ENCODE data around the gene HCRTR2.
"Not testable (repeated sequence)": the region's sequence is repeated elsewhere in the genome, so short reads cannot be mapped to it uniquely, and the experiment has no call there.

HCRTR2 gene

GRCh38 chr6:55212156-55212555 is 37.8 kb downstream of the HCRTR2 start:
- Histone ChIP-seq H3K4me1 (ENCODE audit: control insufficient read depth in 2 of 2, insufficient read depth in 2 of 2, low read length in 2 of 2) (no peaks in the 10 kb centered on the region), H3K27me3 (ENCODE audit: control insufficient read depth in 2 of 2, insufficient read depth in 2 of 2, low read length in 2 of 2) (no peaks in the 10 kb centered on the region), H3K36me3 (ENCODE audit: control insufficient read depth in 2 of 2, insufficient read depth in 2 of 2, low read length in 2 of 2) (no peaks in the 10 kb centered on the region), H3K27ac (ENCODE audit: low read depth in 2 of 2, low read length in 2 of 2) (no peak overlapping the region), H3K4me3 (ENCODE audit: low read length in 2 of 2) (no peak overlapping the region), H3K9me3 (ENCODE audit: control insufficient read depth in 2 of 2, low read length in 2 of 2) (no peaks in the 10 kb centered on the region), H3K9ac (ENCODE audit: low read depth in 1 of 2, low read length in 2 of 2) (no peak overlapping the region)

GRCh38 chr6:55220961-55221360 is 46.6 kb downstream of the HCRTR2 start:
- no peaks in the 10 kb centered on the region for H3K9me3 ChIP-seq (ENCODE audit: control insufficient read depth in 2 of 2, low read length in 2 of 2)
- H3K4me1 ChIP-seq (ENCODE audit: control insufficient read depth in 2 of 2, insufficient read depth in 2 of 2, low read length in 2 of 2): no peaks in the 10 kb centered on the region
- H3K9ac ChIP-seq (ENCODE audit: low read depth in 1 of 2, low read length in 2 of 2): no peak overlapping the region
- H3K4me3 ChIP-seq (ENCODE audit: low read length in 2 of 2): no peak overlapping the region
- no peak overlapping the region for H3K27ac ChIP-seq (ENCODE audit: low read depth in 2 of 2, low read length in 2 of 2)
- H3K27me3 ChIP-seq (ENCODE audit: control insufficient read depth in 2 of 2, insufficient read depth in 2 of 2, low read length in 2 of 2): no peaks in the 10 kb centered on the region
- no peaks in the 10 kb centered on the region for H3K36me3 ChIP-seq (ENCODE audit: control insufficient read depth in 2 of 2, insufficient read depth in 2 of 2, low read length in 2 of 2)

GRCh38 chr6:55227862-55228261 is 53.5 kb downstream of the HCRTR2 start:
- Histone ChIP-seq H3K4me1 (ENCODE audit: control insufficient read depth in 2 of 2, insufficient read depth in 2 of 2, low read length in 2 of 2) (no peaks in the 10 kb centered on the region), H3K9ac (ENCODE audit: low read depth in 1 of 2, low read length in 2 of 2) (no peak overlapping the region), H3K27ac (ENCODE audit: low read depth in 2 of 2, low read length in 2 of 2) (no peak overlapping the region), H3K9me3 (ENCODE audit: control insufficient read depth in 2 of 2, low read length in 2 of 2) (no peaks in the 10 kb centered on the region), H3K27me3 (ENCODE audit: control insufficient read depth in 2 of 2, insufficient read depth in 2 of 2, low read length in 2 of 2) (no peaks in the 10 kb centered on the region), H3K36me3 (ENCODE audit: control insufficient read depth in 2 of 2, insufficient read depth in 2 of 2, low read length in 2 of 2) (no peaks in the 10 kb centered on the region), H3K4me3 (ENCODE audit: low read length in 2 of 2) (no peak overlapping the region)

GRCh38 chr6:55239099-55239498 is 64.8 kb downstream of the HCRTR2 start:
- no peak overlapping the region for H3K9ac ChIP-seq (ENCODE audit: low read depth in 1 of 2, low read length in 2 of 2)
- H3K27me3 ChIP-seq (ENCODE audit: control insufficient read depth in 2 of 2, insufficient read depth in 2 of 2, low read length in 2 of 2): no peaks in the 10 kb centered on the region
- H3K9me3 ChIP-seq (ENCODE audit: control insufficient read depth in 2 of 2, low read length in 2 of 2): no peaks in the 10 kb centered on the region
- no peaks in the 10 kb centered on the region for H3K36me3 ChIP-seq (ENCODE audit: control insufficient read depth in 2 of 2, insufficient read depth in 2 of 2, low read length in 2 of 2)
- H3K4me3 ChIP-seq (ENCODE audit: low read length in 2 of 2): no peak overlapping the region
- no peaks in the 10 kb centered on the region for H3K4me1 ChIP-seq (ENCODE audit: control insufficient read depth in 2 of 2, insufficient read depth in 2 of 2, low read length in 2 of 2)
- no peak overlapping the region for H3K27ac ChIP-seq (ENCODE audit: low read depth in 2 of 2, low read length in 2 of 2)

GRCh38 chr6:55240975-55241605 is 66.8 kb downstream of the HCRTR2 start:
- not testable (repeated sequence) for H3K27ac ChIP-seq (ENCODE audit: low read depth in 2 of 2, low read length in 2 of 2); H3K4me1 ChIP-seq (ENCODE audit: control insufficient read depth in 2 of 2, insufficient read depth in 2 of 2, low read length in 2 of 2); H3K9ac ChIP-seq (ENCODE audit: low read depth in 1 of 2, low read length in 2 of 2); H3K36me3 ChIP-seq (ENCODE audit: control insufficient read depth in 2 of 2, insufficient read depth in 2 of 2, low read length in 2 of 2); H3K9me3 ChIP-seq (ENCODE audit: control insufficient read depth in 2 of 2, low read length in 2 of 2); H3K27me3 ChIP-seq (ENCODE audit: control insufficient read depth in 2 of 2, insufficient read depth in 2 of 2, low read length in 2 of 2); H3K4me3 ChIP-seq (ENCODE audit: low read length in 2 of 2)

- Histone ChIP-seq H3K9ac (ENCODE audit: low read depth in 1 of 2, low read length in 2 of 2) (no peak overlapping the region), H3K27ac (ENCODE audit: low read depth in 2 of 2, low read length in 2 of 2) (no peak overlapping the region), H3K4me1 (ENCODE audit: control insufficient read depth in 2 of 2, insufficient read depth in 2 of 2, low read length in 2 of 2) (no peaks in the 10 kb centered on the region)
Measured at GRCh38 chr6:55250400-55250799, 76.1 kb downstream of the HCRTR2 start.

GRCh38 chr6:55255113-55255512 is 80.8 kb downstream of the HCRTR2 start:
- no peak overlapping the region for H3K9ac ChIP-seq (ENCODE audit: low read depth in 1 of 2, low read length in 2 of 2)
- H3K4me3 ChIP-seq (ENCODE audit: low read length in 2 of 2): no peak overlapping the region
- H3K27me3 ChIP-seq (ENCODE audit: control insufficient read depth in 2 of 2, insufficient read depth in 2 of 2, low read length in 2 of 2): no peaks in the 10 kb centered on the region
- no peaks in the 10 kb centered on the region for H3K9me3 ChIP-seq (ENCODE audit: control insufficient read depth in 2 of 2, low read length in 2 of 2)
- no peak overlapping the region for H3K27ac ChIP-seq (ENCODE audit: low read depth in 2 of 2, low read length in 2 of 2)
- no peaks in the 10 kb centered on the region for H3K4me1 ChIP-seq (ENCODE audit: control insufficient read depth in 2 of 2, insufficient read depth in 2 of 2, low read length in 2 of 2)
- no peaks in the 10 kb centered on the region for H3K36me3 ChIP-seq (ENCODE audit: control insufficient read depth in 2 of 2, insufficient read depth in 2 of 2, low read length in 2 of 2)

More at GRCh38 chr6:55250400-55250799, 76.1 kb downstream of the HCRTR2 start:
- Histone ChIP-seq H3K36me3 (ENCODE audit: control insufficient read depth in 2 of 2, insufficient read depth in 2 of 2, low read length in 2 of 2) (no peaks in the 10 kb centered on the region), H3K9me3 (ENCODE audit: control insufficient read depth in 2 of 2, low read length in 2 of 2) (no peaks in the 10 kb centered on the region), H3K4me3 (ENCODE audit: low read length in 2 of 2) (no peak overlapping the region), H3K27me3 (ENCODE audit: control insufficient read depth in 2 of 2, insufficient read depth in 2 of 2, low read length in 2 of 2) (no peaks in the 10 kb centered on the region)

- Histone ChIP-seq H3K9ac (ENCODE audit: low read depth in 1 of 2, low read length in 2 of 2) (no peak overlapping the region), H3K4me1 (ENCODE audit: control insufficient read depth in 2 of 2, insufficient read depth in 2 of 2, low read length in 2 of 2) (no peaks in the 10 kb centered on the region), H3K9me3 (ENCODE audit: control insufficient read depth in 2 of 2, low read length in 2 of 2) (no peaks in the 10 kb centered on the region), H3K27ac (ENCODE audit: low read depth in 2 of 2, low read length in 2 of 2) (no peak overlapping the region), H3K36me3 (ENCODE audit: control insufficient read depth in 2 of 2, insufficient read depth in 2 of 2, low read length in 2 of 2) (no peaks in the 10 kb centered on the region), H3K27me3 (ENCODE audit: control insufficient read depth in 2 of 2, insufficient read depth in 2 of 2, low read length in 2 of 2) (no peaks in the 10 kb centered on the region), H3K4me3 (ENCODE audit: low read length in 2 of 2) (no peak overlapping the region)
Measured at GRCh38 chr6:55260181-55260580, 85.9 kb downstream of the HCRTR2 start.

GRCh38 chr6:55265409-55266114 is 91.2 kb downstream of the HCRTR2 start:
- Histone ChIP-seq H3K9me3 (ENCODE audit: control insufficient read depth in 2 of 2, low read length in 2 of 2) (no peaks in the 10 kb centered on the region), H3K27me3 (ENCODE audit: control insufficient read depth in 2 of 2, insufficient read depth in 2 of 2, low read length in 2 of 2) (no peaks in the 10 kb centered on the region), H3K4me3 (ENCODE audit: low read length in 2 of 2) (no peak overlapping the region), H3K27ac (ENCODE audit: low read depth in 2 of 2, low read length in 2 of 2) (no peak overlapping the region), H3K4me1 (ENCODE audit: control insufficient read depth in 2 of 2, insufficient read depth in 2 of 2, low read length in 2 of 2) (no peaks in the 10 kb centered on the region), H3K9ac (ENCODE audit: low read depth in 1 of 2, low read length in 2 of 2) (no peak overlapping the region), H3K36me3 (ENCODE audit: control insufficient read depth in 2 of 2, insufficient read depth in 2 of 2, low read length in 2 of 2) (no peaks in the 10 kb centered on the region)

GRCh38 chr6:55266896-55267295 is 92.6 kb downstream of the HCRTR2 start:
- no peaks in the 10 kb centered on the region for H3K36me3 ChIP-seq (ENCODE audit: control insufficient read depth in 2 of 2, insufficient read depth in 2 of 2, low read length in 2 of 2)
- no peak overlapping the region for H3K27ac ChIP-seq (ENCODE audit: low read depth in 2 of 2, low read length in 2 of 2)
- no peak overlapping the region for H3K4me3 ChIP-seq (ENCODE audit: low read length in 2 of 2)
- H3K4me1 ChIP-seq (ENCODE audit: control insufficient read depth in 2 of 2, insufficient read depth in 2 of 2, low read length in 2 of 2): no peaks in the 10 kb centered on the region
- no peaks in the 10 kb centered on the region for H3K27me3 ChIP-seq (ENCODE audit: control insufficient read depth in 2 of 2, insufficient read depth in 2 of 2, low read length in 2 of 2)
- no peak overlapping the region for H3K9ac ChIP-seq (ENCODE audit: low read depth in 1 of 2, low read length in 2 of 2)
- H3K9me3 ChIP-seq (ENCODE audit: control insufficient read depth in 2 of 2, low read length in 2 of 2): no peaks in the 10 kb centered on the region
